Measurements from ENCODE around the gene TRIP12.
"Not testable (repeated sequence)": the region's sequence is repeated elsewhere in the genome, so short reads cannot be mapped to it uniquely, and the experiment has no call there.

Gene TRIP12

DNA sequence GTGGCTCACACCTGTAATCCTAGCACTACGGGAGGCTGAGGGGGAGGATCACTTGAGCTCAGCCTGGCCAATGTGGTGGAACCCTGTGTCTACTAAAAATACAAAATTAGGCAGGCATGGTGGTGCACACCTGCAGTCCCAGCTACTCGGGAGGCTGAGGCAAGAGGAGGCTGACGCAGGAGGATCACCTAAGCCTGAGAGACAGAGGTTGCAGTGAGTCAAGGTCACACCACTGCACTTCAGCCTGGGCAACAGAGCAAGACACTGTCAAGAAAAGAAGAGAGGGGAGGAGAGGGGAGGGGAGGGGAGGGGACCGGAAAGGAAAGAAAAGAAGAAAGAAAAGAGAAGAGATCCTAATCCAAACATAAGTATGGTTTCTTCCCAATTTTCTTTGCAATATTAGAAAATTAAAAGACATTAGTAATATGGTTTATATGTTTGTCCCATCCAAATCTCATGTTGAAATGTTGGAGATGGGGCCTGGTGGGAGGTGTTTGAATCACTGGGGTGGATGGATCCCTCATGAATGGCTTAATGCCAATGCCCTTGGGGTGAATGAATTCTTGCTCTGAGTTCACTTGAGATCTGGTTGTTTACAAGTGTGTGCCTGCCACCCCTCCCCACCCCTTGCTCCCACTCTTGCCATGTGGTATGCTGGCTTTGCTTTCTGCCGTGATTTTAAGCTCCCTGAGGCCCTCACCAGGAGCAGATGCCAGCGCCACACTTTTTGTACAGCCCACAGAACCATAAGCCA is 50.7 kb downstream of the TRIP12 start:
- no peak for DNase-seq

DNA sequence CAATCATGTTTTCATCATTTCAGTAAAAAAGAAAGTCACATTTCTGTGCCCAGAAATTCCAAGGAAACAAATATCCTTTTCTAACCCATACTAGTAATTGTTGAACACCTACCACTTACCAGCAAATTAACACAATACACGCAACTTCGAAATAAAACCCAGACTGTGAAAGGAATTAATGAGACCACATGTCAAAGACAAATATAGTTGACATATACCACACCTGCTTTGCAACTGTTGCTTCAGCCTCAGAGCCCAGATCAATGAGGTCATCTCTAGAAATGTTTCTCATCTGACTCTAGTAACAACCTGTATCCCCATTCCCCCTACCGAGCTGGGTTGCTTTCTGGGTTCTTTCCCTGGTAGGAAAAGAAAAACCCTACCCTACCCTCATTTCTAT is 52.6 kb downstream of the TRIP12 start:
- DNase-seq = no peak

DNA sequence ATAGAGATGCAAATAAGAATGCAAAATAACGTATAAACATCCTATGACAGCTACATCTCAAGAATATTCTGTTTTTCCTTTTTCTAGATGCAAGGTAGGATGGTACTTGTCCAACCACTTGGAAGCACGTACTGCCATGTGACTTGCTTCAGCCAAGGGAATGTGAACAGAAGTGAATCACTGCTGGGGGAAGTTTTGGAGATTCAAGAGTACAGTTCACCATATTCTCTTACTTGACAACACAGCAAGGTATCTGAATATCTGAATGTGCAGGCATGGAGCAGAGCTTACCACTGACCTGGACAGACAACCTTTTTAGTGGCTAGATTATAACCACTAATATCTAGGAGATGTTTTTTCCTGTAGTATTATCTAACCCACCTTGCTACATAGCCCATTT is 53.0 kb downstream of the TRIP12 start:
- DNase-seq = no peak

DNA sequence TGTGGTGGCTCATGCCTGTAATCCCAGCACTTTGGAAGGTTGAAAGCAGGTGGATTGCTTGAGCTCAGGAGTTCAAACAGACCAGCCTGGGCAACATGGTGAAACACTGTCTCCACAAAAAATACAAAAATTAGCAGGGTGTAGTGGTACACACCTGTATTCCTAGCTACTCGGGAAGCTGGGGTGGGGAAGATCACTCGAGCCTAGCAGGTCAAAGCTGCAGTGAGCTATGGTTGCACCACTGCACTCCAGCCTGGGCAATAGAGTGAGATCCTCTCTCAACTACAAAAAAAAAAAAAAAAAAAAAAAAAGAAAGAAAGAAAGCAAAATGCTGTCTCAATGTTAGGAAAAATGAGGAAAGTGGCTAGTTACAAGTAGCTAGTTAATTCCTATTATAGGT is 56.8 kb downstream of the TRIP12 start:
- DNase-seq = no peak

DNA sequence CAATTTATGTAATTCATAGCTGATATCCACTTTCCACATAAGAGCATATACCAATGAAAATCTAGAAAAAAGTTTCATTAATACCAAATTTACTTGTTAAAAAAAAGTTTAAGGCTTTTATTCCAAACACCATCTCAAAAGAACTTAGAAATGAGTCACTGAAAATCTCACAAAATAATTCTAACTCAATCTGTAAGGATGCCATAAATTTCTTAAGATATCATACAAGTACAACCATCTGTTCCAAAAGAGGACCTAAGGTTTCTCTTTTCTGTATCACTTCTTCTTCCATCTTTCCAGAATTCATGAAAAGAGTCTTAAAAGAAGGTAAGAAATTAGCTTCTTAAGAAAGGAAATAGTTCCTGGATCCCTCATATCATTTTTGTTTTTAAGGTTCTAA is 60.4 kb downstream of the TRIP12 start:
- no peak for DNase-seq

DNA sequence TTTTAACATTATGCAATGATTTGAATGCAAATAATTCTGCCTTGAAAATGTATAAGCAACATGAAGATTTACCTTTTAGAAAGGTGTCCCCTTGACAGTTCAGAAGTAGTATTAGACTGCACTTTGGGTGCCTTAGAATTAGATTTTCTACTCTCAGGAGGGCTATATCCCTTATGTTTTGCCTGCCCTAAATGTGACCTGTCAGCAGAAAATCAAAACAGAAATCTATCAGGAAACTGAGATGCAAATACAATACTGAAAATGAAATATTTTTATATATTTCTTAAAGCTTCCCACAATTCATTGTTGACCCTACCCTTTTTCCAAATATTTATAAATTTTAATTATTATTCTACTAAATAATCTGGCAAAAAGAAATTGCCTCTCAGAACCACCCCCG is 61.5 kb downstream of the TRIP12 start:
- DNase-seq = no peak

DNA sequence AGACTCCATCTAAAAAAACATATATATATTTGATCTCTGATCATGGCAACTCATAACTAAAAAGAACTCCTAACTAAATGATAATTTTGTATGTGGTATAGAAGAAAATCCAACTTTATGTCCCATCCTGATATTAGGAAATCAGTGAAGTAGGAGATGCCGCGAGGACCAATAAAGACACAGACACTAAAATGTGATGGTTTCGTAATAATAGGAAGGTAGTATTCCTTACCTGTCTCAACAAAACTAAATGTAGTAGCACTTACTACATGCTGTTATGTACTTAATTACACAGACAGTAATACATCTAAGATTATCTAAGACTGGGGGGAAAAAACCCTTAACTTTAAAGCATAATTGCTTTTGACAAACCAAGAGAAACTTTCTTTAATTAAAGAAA is 63.5 kb downstream of the TRIP12 start:
- DNase-seq = no peak

DNA sequence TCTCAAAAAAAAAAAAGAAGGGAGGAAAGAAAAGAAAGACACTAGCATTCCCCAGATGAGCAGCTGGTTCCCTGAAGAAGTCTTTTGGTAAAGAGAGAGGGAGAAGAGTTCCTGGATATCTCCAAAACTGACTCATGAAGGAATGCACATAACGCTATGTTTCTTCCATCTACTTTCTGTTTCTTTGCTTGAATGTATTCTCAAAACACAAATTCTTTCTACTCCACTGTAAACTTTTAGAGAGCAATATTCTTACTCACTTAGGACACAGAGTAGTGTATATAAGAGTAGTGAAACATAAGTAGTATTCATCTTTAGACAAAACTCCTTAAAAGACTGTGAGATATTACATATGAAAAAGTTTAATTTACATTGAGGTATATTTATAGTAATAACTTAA is 64.2 kb downstream of the TRIP12 start:
- no peak for DNase-seq

DNA sequence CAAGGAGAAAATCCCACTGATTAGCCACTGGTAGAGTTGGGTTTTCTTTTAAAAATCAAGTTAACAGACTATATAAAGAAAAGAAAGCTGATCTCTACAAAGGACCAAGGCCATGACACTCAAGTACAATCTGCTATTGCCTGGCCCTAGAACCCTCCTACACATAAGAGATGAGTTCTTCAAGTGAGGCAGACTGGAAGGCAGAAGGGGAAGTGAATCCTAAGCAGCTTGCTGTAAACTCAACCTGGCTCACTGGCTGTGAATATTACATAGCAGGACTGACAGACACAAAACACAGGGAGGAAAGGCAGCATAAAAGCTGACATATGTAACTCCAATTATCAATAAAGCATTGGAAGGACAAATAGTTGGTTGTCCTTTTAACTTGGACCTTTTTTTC is 65.4 kb downstream of the TRIP12 start:
- DNase-seq = peak; percentile 30

DNA sequence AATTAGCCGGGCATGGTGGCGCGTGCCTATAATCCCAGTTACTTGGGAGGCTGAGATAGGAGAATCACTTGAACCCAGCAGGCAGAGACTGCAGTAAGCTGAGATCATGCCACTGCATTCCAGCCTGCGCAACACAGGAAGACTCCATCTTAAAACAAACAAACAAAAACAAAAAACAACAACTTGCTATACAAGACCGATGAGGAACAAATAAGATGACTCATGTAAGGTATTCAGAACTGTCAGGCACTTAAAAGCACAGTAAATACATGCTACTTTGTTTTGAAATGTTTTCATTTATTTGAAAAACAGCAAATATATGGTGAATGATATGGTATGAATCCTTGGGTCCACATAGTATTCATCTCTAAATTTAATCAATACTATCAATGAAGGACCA is 66.7 kb downstream of the TRIP12 start:
- DNase-seq = no peak

DNA sequence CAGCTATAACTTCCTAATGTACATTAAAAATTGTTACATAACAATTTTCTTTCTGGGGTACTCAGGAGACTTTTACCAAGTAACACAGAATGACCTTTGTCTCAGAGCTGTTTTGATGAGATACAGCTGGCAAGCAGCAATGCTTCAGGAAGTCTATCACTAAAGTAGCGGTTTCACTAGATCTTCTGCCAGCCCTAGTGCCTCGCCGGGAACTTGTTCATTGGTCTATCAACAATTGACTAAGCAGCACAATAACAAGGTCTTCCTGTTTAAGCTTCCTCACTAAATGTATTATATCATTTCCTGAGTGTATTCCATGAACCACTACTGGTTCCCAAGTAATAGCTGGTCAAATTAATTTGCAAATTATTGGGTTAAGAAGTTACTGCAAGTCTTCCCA is 69.2 kb downstream of the TRIP12 start:
- DNase-seq = peak; percentile 93

DNA sequence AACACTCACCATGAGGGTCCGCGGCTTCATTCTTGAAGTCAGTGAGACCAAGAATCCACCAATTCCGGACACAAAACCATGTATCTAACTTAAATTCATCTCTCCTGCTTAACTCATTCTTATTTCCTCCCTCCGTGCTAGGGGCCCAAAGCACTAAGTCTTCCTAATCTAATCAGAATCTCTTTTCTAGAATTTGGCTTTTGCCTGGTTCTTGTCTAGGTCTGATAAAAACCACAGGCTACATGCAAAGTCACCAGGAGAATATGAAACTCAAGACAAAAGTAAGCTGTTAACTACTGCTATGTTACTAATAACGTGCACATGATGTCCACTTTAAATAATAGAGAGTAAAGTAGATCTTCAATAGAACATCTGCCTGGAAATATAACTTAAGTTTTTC is 69.9 kb downstream of the TRIP12 start:
- peak; percentile 81 for DNase-seq

DNA sequence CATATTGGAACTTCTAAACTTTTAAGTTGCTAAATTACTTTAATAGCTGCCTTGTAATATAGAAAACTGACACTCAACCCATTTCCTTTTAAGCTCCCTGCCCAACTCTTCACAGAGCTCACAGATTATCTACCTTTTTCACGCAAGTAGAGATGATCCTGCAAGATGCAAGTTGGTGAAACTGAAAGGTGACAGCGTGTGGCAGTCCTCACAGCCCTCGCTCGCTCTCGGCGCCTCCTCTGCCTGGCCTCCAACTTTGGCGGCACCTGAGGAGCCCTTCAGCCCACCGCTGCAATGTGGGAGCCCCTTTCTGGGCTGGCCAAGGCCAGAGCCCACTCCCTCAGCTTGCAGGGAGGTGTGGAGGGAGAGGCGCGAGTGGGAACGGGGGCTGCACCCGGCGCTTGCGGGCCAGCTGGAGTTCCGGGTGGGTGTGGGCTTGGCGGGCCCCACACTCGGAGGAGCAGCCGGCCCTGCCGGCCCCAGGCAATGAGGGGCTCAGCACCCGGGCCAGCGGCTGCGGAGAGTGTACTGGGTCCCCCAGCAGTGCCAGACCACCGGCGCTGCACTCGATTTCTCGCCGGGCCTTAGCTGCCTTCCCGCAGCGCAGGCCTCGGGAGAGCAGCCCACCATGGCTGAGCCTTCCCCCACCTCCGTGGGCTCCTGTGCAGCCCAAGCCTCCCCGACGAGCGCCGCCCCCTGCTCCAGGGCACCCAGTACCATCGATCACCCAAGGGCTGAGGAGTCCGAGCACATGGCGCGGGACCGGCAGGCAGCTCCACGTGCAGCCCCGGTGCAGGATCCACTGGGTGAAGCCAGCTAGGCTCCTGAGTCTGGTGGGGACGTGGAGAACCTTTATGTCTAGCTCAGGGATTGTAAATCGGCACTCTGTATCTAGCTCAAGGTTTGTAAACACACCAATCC is 71.2 kb downstream of the TRIP12 start:
- DNase-seq = not testable (repeated sequence)

DNA sequence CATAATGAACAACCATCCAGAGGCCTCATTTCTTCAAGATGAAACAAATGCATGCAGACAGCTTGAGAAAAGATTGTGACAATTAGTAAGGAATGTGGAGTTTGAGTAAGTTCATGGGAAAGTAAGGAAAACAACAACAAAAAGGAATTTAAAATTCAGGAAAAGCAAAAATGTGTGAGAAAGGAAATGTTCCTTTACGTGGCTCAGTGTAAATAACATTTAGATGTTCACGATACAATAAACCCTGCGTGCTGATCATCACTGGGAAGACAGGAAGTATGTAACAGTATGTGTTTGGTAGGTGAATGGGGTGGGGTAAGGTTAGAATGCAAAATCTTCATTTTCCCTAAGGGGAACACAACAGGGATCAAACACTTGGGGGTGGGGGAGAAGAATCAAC is 72.7 kb downstream of the TRIP12 start:
- no peak for DNase-seq

DNA sequence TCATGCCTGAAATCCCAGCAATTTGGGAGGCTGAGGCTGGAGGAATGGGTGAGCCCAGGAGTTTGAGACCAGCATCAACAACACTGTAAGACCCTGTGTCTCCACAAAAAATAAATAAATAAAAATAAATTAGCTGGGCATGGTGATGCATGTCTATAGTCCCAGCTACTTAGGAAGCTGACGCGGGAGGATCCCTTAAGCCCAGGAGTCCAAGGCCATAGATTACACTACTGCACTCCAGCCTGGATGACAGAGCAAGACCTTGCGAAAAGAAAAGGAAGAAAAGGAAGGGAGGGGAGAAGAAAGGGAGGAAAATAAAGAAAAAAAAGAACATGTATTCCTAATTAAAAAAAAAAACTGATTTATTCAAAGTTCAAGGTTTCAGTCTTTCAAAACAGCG is 78.2 kb downstream of the TRIP12 start:
- DNase-seq = no peak

DNA sequence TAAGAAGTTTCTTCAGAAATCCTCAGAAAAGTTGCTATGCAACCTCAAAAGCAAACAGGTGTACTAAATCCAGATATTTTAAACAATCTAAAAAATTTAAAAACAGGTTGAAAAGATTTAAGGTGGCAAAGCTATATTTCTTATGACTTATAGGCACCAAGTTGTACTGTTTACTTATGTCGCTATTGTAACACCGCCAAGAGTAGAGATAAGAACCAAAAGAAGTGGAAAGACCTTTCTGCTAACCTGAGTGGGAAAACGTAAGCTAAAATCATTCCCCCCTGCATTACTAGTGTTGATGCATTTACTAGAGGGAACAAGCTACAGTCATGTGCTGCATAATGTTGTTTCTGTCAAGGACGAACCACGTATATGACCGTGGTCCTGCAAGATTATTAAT is 83.1 kb downstream of the TRIP12 start:
- DNase-seq = no peak

DNA sequence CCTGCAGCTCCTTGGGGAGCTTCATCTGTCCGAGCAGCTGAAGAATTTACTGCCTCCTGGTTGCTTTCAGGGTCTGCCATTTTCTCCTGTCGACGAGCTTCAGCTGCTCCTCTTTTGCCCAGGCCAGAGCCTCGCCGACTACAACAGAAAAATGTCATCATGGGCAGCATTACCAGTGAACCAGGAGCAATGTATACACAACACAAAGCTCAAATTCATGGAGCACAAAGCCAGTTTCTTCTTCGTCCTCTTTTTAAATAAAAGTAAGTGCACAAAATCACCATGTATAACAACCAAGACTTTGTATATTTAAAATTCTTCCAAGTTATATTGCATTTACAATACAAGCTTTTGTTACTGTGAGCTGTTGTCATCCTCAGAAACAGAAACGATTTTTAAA is 85.0 kb downstream of the TRIP12 start:
- DNase-seq = no peak

DNA sequence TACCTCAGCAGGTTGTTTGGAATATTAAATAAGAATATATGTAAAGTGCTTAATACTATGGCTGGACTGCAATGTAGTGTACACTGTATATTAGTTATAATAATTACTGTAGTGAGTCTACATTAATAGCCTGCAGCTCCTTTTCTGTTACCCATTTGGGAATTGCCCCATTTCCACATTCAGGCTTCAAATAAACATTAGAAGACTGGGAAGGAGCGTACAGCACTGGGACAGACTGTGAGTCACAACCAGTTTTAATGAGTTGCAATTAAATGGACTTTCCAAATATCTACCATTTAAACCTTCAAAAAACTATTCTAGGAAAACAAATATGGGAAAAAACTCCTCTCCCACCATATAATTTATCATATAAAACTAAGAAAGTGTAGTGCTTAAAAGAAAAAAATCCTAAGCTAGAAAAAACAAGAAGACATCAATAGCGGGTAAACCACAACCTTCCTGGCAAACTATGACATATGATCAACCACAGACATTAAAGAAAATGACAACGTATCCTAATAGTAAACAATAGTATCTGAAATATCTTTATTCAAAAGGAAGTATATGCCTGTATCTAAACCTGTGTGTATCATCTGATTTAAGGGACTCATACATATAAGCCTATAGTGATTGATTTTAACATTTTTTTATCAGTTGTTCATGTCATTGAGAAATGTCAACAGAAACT is 86.1 kb downstream of the TRIP12 start:
- DNase-seq = peak; percentile 16

DNA sequence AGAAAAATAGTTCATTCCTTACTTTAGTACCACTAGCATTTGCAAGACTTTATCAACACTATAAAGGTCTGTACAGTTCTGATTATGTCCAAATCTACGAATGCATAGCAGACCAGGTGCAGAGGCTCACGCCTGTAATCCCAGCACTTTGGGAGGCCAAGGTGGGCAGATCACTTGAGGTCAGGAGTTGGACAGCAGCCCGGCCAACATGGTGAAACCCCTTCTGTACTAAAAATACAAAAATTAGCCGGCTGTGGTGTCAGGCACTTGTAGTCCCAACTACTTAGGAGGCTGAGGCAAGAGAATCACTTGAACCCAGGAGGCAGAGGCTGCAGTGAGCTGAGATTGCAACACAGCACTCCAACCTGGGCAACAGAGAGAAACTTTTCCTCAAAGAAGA is 87.4 kb downstream of the TRIP12 start:
- DNase-seq = not testable (repeated sequence)

DNA sequence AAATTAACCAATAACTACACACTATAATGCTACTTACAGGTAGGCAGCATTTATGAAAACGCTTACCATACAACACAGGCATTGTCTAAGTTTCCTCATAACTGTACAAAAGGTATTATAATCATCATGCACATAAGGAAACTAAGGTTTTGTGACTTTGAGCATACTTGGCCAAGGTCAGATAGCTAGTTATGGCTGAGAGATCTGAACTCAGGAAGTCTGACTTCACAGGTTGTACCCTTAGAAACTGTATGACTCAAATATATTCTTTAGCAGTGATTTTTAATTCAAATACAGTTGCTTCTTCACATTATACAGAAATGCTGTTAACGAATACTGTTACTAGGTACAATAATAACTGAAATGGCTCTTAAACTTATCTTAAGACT is 89.3 kb downstream of the TRIP12 start:
- no peak for DNase-seq

DNA sequence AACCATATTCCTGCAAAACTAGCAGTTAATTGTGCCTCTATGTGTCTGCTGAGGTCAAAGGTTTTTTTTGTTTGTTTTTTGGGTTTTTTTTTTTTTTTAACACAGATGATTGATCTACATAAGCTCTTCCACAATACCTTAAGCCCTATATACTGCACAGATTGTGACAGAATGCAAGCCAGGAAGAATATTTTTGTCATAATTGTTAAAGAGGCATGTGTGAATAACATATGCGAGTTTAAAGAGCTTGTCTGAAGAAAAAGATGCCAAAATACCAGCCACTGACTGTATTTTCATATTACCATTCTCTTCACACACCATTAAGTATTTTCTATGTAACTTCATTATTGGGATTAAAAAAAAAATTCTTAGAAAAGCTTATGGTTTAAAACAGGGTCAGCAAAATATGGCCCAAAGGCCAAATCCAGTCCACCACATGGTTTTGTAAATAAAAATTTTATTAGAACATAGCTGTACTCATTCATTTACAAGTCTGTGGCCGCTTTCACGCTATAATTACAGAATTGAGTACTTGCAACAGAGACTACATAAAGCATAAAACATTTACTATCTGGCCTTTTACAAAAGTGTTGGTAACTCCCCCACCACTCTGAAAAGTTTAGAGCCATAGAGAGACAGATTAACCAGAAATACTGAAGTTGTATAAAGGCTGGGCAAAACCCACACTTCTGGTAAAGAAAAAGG is 89.9 kb downstream of the TRIP12 start:
- DNase-seq = no peak

DNA sequence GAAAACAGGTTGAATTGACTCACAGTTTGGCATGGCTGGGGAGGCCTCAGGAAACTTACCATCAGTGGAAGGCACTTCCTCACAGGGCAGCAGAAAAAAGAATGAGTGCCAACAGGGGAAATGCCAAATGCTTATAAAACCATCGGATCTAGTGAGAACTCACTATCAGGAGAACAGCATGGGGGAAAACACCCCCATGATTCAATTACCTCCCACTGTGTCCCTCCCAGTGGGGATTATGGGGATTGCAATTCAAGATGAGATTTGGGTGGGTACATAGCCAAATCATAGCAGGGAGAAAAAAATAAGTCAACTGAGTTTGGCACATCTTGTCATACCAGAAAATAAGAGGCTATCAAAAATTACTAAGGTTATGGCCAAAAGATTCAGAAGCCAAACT is 96.3 kb downstream of the TRIP12 start:
- no peak for DNase-seq

DNA sequence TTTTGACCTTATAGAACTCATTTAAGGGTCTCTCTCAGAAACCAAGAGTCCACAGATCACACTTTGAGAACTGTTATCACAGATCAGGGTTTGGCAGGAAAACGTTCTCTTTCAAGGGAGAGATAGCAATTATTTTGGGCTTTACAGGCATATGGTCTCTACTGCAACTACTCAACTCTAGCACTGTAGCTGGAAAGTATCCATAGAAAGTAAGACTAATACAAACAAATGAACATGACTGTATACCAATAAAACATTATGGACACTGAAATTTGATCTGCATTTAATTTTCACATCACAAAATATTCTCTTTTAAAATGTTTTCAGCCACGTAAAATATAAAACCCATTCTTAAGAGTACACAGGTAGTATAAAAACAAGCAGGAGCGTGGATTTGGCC is 100.5 kb downstream of the TRIP12 start:
- DNase-seq = peak; percentile 12
